Measurements from ENCODE around the gene SCYGR8.

SCYGR8 gene

DNA sequence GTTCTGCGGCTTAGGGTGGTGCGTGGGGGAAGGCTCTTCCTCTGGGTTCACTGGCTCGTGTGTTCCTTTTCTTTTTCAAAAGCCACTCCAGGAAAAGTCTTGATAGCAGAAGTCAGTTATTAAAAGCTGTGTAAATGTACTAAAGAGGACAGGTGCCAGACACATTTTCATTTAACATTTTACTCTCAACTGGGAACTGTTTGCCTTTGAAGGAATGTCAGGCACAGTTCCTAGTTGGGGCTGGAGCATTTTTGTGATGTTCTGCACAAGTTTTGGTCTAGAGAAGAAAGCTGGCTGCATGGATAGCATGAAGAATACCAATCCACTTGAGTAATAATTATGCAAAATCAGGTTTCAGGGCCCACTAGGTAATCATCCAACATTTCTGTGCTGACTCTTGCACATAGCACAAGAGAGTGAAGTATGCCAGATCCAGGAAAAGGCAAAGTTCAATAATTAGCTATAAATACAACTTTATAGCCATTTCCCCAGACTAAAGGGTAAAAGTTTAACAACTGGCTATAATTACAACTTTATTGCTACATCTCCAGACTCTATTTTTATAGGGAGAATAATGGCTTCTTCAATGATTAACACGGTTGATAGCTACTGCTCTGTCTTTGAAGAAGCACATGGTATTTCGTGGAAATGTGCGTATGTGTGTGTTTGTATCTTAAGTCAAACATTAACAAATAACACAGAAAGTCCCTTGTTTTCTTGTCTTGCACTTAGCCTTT lies 16.2 kb downstream of the SCYGR8 start:
- DNase-seq (ENCODE audit: low read depth): no peak

DNA sequence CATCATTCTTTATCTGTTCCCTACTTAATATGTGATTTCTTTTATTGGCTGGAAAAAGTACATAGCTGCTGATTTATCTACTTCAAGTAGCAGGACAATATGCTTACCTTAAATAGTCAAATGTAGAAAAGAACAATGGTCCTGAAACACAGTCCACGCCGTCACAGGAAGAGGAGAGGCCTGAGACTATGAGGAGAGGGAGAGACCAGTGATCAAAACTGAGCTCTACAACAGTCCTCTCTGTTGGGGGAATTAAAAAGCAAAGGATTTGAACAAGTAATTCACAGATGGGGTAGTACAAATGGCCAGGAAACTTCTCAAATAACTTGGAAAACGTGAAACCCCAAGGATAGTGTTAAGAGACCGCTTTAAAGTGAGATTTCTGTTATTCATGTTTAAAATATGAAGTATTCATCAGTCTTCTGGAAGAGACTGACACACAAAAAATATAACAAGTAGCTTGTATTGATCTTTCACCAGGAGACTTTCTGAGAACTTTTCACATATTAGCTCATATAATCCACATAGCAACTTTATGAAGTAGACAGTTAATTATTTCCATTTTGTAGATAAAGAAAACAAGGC lies 20.2 kb downstream of the SCYGR8 start:
- no peak for DNase-seq (ENCODE audit: low read depth)

DNA sequence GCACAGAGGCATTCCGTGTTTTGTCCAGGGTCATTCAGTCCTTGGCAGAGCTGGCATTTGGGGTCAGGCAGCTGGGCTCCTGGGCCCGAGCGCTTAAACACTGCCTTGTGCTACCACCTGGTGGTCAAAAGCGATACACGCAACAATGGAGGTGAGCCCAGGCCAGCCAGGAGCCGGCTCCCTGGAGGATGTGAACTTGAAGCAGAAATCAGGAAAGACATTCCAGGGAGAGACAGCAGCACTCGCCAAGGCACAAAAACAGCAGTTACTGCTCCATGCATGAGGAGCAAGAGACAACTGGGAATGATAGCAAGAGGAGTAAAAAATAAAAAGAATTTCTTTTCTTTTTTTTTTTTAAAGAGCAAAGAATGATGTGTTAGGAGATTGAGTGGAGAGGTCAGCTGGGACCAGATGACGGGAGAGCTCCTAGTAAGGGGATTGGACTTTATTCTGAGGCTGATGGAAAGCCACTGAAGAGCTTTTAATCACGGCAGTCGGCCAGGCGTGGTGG lies 20.7 kb downstream of the SCYGR8 start:
- peak; percentile 4 for DNase-seq (ENCODE audit: low read depth)

DNA sequence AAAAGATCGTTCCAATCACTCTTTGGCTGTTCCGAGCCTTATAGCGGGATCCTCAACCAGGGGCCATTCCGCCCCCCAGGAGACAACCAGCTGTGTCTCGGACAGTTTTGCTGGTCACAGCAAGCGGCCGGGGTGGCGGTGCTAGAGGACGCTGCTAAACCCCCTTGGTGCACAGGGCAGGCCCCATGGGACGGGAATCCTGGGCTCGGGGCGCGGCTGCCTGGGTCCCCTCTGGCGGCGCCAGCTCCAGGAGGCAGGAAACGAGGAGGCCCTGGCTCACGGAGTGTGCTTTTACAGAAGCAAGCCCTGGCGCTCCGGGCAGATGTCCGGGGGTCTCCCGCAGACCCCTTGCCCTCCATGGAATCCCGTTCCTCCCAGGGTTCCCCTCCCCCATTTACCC lies 22.1 kb downstream of the SCYGR8 start:
- no peak for DNase-seq (ENCODE audit: low read depth)

DNA sequence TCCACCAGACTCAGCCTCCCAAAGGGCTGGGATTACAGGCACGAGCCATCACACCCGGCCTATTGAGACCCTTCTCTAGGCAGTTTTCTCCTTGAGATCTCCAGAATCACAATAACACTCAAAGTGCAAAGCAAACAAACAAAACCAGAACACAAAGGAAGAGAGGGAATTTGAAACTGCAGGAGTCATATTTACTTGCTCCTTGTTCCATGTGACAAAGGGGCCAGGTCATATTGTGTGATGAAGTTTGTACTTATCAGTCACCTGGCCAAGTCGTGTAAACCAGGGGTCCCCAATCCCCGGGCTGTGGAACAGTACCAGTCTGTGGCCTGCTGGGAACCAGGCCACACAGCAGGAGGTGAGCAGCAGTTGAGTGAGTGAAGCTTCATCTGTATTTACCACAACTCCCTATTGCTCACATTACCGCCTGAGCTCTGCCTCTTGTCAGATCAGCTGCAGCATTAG lies 26.5 kb downstream of the SCYGR8 start:
- DNase-seq (ENCODE audit: low read depth): no peak

DNA sequence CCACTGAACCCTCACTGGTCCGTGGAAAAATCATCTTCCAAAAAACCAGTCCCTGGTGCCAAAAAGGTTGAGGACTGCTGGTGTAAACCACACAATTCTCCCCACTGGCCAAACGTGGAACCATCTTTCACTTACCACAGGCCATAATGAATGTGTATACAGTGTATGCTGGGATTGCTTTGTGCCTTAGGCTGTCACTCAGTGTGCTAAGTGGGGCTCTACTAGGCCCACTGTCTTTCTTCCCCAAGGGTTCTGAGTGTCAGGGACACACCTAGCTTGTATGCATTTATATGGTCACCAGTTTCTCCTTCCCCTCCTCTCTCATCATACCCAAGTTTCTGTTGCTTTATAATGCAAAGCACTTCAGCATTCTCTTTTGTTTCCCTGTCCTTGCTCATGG lies 27.2 kb downstream of the SCYGR8 start:
- no peak for DNase-seq (ENCODE audit: low read depth)

DNA sequence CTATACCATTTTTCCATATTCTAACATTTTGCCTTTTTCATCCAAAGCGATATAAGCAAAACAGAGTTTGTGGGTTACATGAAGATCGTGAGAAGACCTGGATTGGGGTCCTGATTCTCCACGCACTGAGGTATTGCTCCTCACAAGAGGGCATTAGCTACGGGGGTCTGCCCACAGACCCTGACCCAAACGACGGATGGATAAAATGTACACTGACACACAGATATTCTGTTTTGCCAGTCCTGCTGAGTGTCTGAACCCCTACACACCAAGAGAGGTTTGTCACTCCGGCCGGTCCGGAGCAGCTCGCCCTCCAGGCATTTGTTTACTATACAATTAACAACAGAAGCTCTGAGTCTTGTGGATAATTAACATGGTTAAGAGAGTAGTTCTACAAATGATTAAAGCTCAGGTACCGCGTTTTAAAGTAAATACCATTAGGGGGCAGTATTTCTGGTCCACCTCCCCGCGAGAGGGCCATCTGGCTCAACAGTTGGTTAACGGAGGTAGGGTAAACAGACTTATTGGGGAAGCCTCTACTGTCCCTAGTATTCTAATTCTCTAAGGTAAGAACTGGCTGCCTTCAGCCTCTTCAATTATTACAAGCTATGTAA lies 28.4 kb downstream of the SCYGR8 start:
- DNase-seq (ENCODE audit: low read depth): no peak

DNA sequence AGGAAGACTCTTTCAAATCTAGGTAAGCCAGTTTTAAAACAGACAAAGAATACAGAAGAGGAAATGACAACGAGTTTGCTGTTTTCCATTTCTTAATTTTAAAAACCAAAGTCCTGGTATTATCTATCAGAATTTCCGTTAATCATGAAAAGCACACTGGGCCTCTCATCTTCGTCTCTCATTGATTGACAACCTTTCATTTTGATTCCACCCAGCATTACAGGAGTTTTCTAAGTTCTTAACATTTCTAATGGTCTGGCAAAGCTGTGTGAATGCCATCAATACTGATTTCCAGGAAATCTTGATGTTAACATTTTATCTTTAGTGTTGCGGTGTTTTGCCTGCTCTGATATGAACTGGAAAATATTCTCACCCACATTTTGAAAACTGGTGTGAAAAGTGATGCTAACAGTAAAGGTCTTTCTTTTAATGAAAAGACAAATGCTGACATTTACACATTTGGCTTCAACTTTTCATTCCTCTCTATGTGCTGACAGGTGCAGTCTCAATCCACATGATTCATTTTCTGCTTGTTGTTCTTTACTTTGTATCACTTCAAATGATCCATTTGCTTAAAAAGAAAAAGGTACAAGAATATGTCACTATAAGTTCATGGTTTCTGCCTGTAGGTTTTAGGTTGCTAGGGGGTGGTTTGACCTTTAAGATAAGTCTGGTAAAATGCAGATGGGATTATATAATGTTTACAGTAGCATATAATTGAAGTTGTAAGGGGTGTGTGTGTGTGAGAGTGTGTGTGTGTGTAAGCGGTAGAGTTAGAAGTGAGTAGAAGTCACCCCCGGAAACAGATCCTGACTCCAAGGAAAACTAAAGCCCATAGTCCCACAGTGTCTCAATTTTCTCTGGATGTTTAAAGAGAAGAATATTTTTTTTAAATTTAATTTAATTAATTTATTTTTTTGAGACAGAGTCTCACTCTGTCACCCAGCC lies 29.5 kb downstream of the SCYGR8 start:
- DNase-seq (ENCODE audit: low read depth): no peak

DNA sequence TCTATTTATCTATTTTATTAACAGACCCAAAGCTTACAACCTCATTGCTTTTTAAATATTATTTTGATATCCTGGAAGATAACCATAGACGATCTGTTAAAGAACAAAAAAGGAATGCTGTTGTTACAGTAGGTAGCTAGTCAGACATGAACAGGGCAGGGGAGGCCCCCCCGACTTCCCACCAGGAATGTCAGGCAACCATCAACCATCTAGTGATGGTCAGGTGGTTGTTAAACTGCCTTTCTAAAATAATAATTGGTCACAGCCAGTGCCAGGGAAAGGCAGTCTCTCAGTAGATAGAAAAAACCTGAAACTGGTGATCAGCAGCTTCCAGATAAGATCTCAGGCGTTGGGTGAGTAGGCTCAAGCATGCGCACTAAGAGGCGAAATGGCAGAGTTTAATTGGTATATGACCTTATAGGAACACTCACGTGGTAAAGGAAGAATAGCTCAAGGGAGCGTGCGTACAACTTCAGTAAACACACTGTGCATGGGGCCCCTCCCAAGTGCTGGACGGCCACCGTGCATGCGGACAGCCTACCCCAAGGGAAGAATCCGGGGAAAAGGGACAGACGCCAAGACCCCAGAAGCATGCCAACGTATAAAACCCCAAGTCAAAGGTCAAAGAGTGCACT lies 35.4 kb downstream of the SCYGR8 start:
- no peak for DNase-seq (ENCODE audit: low read depth)

DNA sequence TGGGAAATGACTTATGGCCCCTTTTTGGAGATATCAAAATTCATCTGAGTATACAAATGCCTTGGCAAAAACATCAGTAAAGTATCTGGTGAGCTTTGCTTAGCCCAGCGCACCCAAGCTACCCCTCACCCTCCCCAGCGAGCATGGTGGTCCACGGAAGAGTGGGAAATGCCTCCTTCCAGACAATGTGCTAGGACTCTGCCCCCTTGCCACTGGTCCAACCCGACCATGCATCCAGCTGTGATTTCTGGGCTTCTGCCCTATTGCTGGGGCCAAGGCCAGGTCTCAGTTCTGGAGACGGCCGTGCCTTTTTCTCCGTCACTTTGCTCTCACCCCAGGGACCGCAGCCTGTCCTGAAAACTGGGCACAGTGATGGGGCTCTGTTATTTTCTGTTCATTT lies 36.1 kb downstream of the SCYGR8 start:
- no peak for DNase-seq (ENCODE audit: low read depth)

DNA sequence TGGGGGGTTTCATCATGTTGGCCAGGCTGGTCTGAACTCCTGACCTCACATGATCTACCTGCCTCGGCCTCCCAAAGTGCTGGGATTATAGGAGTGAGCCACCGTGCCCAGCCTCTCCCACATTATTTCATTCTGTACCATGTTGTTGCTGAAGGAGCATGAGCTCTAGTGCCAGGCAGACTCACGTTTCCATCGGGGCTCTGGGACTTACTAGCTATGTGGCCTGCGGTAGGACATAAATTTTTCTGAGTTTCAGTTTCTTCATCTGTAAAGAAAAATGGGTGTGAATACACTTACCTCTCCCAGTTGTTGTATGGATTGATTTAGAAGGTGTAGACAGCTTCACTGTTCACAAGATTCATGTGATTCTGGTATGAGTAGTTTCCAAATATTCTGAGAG lies 37.1 kb downstream of the SCYGR8 start:
- no peak for DNase-seq (ENCODE audit: low read depth)

DNA sequence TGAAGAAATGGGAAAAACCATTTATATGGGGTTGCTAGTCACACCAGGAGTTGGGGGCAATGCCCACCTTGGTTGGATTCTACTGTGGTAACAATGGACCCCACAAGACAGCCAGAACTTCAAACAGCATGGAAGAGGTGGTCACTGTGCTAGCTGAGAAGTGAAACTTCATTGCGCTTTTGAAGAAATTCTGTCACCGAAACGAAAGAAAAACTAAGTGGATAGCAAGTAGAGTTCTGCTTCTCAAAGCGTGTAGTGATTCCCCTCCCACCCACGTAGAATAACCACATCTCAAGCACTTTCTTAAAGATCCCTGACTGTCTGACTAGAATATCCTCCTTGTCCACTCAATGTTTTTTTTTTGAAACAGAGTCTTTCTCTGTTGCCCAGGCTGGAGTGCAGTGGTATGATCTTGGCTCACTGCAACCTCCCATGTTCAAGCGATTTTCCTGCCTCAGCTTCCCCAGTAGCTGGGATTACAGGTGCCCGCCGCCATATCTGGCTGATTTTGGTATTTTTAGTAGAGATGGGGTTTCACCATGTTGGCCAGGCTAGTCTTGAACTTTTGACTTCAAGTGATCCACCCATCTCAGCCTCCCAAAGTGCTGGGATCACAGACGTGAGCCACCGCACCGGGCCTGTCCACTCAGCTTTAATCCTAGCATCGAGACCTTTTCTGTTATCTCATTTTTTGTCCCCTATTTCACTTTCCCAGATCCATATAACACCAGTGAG lies 37.9 kb downstream of the SCYGR8 start:
- no peak for DNase-seq (ENCODE audit: low read depth)

DNA sequence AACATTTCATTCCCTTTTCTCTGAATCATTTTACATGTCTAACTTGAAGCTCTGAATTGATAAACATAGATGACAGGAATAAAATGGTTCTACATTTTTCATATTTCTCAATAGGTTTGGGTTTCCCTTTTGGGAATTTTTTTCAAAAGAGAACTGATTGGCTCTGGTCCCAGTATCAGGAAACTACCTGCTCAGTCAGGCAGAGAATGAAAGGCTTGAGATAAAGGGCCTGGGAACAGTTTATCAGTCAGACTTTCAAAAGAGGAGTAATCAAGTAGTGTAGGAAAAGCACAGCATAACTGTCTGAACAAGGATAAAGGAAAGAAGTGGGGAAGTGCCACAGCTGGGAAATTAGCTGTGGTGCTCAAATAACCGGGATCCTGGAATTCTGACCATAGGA lies 39.6 kb downstream of the SCYGR8 start:
- no peak for DNase-seq (ENCODE audit: low read depth)

DNA sequence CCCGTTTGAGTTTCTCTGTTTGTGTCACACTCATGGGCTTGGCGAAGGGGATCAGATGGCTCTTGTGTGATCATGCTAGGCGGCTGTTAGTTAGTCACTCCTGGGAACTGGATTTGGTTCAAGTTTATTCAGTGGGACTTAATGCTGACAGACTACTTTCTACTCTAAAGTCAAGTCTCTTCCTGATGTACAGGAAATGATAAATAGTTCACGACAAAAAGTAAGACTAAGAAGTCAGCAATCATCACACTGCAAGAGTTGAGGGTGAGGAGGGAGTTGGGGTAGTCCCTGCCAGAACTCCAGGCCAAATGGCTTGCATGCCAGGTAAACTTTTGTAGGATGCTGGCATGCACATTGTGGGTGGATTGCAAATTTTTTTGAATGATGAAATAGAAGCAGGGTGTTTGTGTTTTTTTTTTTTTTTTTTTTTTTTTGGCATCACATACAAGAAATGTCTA lies 42.9 kb downstream of the SCYGR8 start:
- DNase-seq (ENCODE audit: low read depth): no peak

DNA sequence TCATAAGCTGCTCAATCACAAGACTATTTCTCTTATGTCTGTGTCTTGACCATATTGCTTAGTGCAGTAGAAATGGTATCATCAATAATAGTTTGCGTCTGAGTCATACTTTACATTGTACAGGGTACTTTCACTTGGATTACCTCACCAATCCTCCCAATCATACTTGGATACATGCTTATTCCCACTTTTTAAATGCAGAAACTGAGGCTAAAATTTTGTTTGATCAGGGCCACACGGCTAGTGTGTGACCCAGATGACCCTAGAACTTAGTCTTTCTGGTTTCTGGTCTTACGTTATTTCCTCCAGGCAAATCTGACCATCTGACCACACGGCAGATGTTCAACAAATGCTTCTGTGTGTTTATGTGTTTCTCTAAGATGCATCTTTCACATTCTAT lies 44.1 kb downstream of the SCYGR8 start:
- no peak for DNase-seq (ENCODE audit: low read depth)

DNA sequence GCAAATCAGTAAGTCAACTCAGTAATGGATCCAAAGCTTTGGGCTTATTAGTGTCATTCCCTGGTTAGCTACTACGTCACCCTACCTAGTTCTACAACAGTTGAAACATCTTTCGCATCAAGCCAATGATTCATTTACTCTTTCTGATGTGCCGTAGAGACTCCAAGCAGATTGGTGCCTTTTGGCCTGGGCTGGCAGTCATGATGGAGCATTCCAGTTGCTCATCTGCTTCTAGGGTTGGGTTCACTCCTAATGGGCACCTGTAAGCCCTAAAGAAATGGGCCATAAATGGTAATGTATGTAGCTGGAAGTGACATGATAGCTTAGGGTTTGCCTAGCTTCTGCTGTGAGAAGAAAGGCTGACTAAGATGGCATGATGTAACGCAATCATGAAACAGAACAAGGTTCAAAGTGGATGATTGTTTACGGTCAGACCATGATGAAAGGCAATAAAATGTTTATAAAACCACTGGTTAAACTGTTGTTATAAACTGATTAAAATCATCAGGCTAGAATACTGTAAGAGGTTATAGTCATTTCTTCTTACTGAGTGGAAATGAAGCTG lies 47.5 kb downstream of the SCYGR8 start:
- DNase-seq (ENCODE audit: low read depth): no peak

Measured in T-helper 22 cell (primary cell).